K562 (cell line): ENCODE data around the gene AJAP1. TPM values are rescaled to one million over a fixed set of nuclear protein-coding genes. Genes with fewer than 3 reads are reported as not detected.

ENCODE experiments used
- ATAC-seq: fragments of 200-7000 bp; cut with Tn5 transposase; 3 replicates; pipeline ENCODE4 v1.9.1; 2020; ENCODE audit warnings: moderate library complexity
- BruUV-seq: library from RNA; stranded (reverse); fragments of 400-500 nt; replicated peaks from 2 replicates; lab custom pipeline; 2021; lab: Mats Ljungman, UMichigan
- CTCF ChIA-PET: fragments of 300-600 bp; formaldehyde crosslinking; extraction: SDS; loops from one replicate; lab custom pipeline; 2021; ENCODE audit warnings: low intra/inter-chr PET ratio; lab: Yijun Ruan, JAX
- POLR2A ChIA-PET: fragments of 300-600, 350-650 bp; sonication (Branson Sonifier 250); formaldehyde crosslinking; extraction: SDS; loops from one replicate; lab custom pipeline; 2021; ENCODE audit warnings: antibody characterized with exemption, inconsistent platforms; lab: Yijun Ruan, JAX
- DNase-seq, 4 experiments: peaks; one replicate each; pipeline versions ENCODE4 v3.0.0 to v3.0.0-alpha.2; 2011 to 2018; ENCODE audit warnings: low spot score in 3 of 4, mixed read lengths in 3 of 4; ENCODE audit errors: extremely low read depth in 1 of 4
- FAIRE-seq: peaks from 2 replicates; lab custom pipeline; 2011; peaks lifted over from hg19 to GRCh38; lab: Jason Lieb, UNC
- H2AFZ ChIP-seq: 2 replicates; pipeline ENCODE4 v1.6.0; 2011; ENCODE audit warnings: low read depth, low read length, control low read depth, inconsistent platforms
- H3K27ac ChIP-seq: fragments of 200-600 bp; 3 replicates; pipeline ENCODE4 v1.8.0; 2011; ENCODE audit warnings: low read depth, mild to moderate bottlenecking, control low read depth, inconsistent platforms, low read length, moderate library complexity, mixed read lengths; ENCODE audit errors: extremely low read depth
- H3K27me3 ChIP-seq, 2 experiments: fragments of 300-600 bp in 1 of 2; 2 replicates in 1 of 2; 3 replicates in 1 of 2; pipeline versions ENCODE4 v1.6.0 to v1.8.0; 2011; ENCODE audit warnings: inconsistent platforms in 2 of 2, low read length in 2 of 2, mild to moderate bottlenecking in 1 of 2, mixed read lengths in 1 of 2, moderate library complexity in 1 of 2; ENCODE audit not compliant: control insufficient read depth in 2 of 2, insufficient read depth in 2 of 2
- H3K36me3 ChIP-seq: fragments of 300-600 bp; 3 replicates; pipeline ENCODE4 v1.8.0; 2011; ENCODE audit warnings: mild to moderate bottlenecking, low read length, inconsistent platforms; ENCODE audit not compliant: control insufficient read depth, insufficient read depth
- H3K4me1 ChIP-seq, 2 experiments: fragments of 200-600 bp in 1 of 2; replicated peaks in 1 of 2; 2 replicates in 1 of 2; 3 replicates in 1 of 2; pipeline versions ENCODE4 v1.5.1 to v1.8.0; 2011; ENCODE audit warnings: inconsistent platforms in 2 of 2, low read length in 2 of 2, mild to moderate bottlenecking in 1 of 2, mixed read lengths in 1 of 2, moderate library complexity in 1 of 2; ENCODE audit not compliant: control insufficient read depth in 2 of 2, insufficient read depth in 2 of 2
- H3K4me2 ChIP-seq: 2 replicates; pipeline ENCODE4 v1.6.1; 2011; ENCODE audit warnings: low read length, control low read depth, inconsistent platforms, mixed read lengths; ENCODE audit not compliant: insufficient read depth
- H3K4me3 ChIP-seq: fragments of 200-600 bp; sonication (generic), shearing (Covaris generic); 2 replicates; pipeline ENCODE4 v1.5.1; 2016; ENCODE audit warnings: control low read depth, inconsistent platforms
- H3K79me2 ChIP-seq: fragments of 200-600 bp; 3 replicates; pipeline ENCODE4 v1.8.0; 2011; ENCODE audit warnings: low read length, inconsistent platforms; ENCODE audit not compliant: control insufficient read depth, insufficient read depth
- H3K9ac ChIP-seq, 2 experiments: 2 replicates each; pipeline versions ENCODE4 v1.6.0 to v1.6.1; 2011; ENCODE audit warnings: low read depth in 2 of 2, low read length in 2 of 2, control low read depth in 1 of 2, inconsistent platforms in 1 of 2, mild to moderate bottlenecking in 1 of 2, mixed read lengths in 1 of 2; ENCODE audit not compliant: insufficient read depth in 1 of 2
- H3K9me1 ChIP-seq: one replicate; pipeline ENCODE4 v1.6.0; 2011; ENCODE audit warnings: inconsistent platforms, mild to moderate bottlenecking, low read length, moderate library complexity; ENCODE audit not compliant: control insufficient read depth, insufficient read depth
- H3K9me3 ChIP-seq: replicated peaks from 2 replicates; pipeline ENCODE4 v1.5.1; 2011; ENCODE audit warnings: low read depth, low read length, inconsistent platforms; ENCODE audit not compliant: control insufficient read depth, insufficient read depth
- H4K20me1 ChIP-seq: replicated peaks from 2 replicates; pipeline ENCODE4 v1.6.1; 2011; ENCODE audit warnings: low read length, inconsistent platforms, mixed read lengths; ENCODE audit not compliant: control insufficient read depth, insufficient read depth
- CBX1 ChIP-seq: sonication (generic); IDR thresholded peaks from 2 replicates; pipeline ENCODE4 v1.6.1; 2016; ENCODE audit warnings: antibody characterized with exemption, low read depth, mild to moderate bottlenecking
- ETV6 ChIP-seq, 3 experiments: fragments of 150-350 bp in 1 of 3; sonication (generic) in 1 of 3; formaldehyde crosslinking in 1 of 3; IDR thresholded peaks; 2 replicates each; pipeline versions ENCODE4 v1.6.1 to v1.8.0; 2014 to 2022; ENCODE audit warnings: borderline replicate concordance in 2 of 3, low read depth in 2 of 3, antibody characterized with exemption in 1 of 3, low read length in 1 of 3, mild to moderate bottlenecking in 1 of 3, missing genetic modification reagents in 1 of 3
- KDM5B ChIP-seq: fragments of 200-600 bp; sonication (generic); IDR thresholded peaks from 2 replicates; pipeline ENCODE4 v1.6.1; 2012; ENCODE audit warnings: low read depth, mild to moderate bottlenecking, moderate library complexity, low read length, control low read depth, inconsistent platforms; ENCODE audit not compliant: insufficient replicate concordance
- MYBL2 ChIP-seq, 2 experiments: fragments of 450-650 bp in 1 of 2; sonication (generic) in 1 of 2; formaldehyde crosslinking in 1 of 2; IDR thresholded peaks; 2 replicates each; pipeline versions ENCODE4 v1.6.1 to v1.8.1; 2017 to 2022; ENCODE audit warnings: borderline replicate concordance in 1 of 2, inconsistent platforms in 1 of 2, low read depth in 1 of 2, mild to moderate bottlenecking in 1 of 2, missing genetic modification reagents in 1 of 2, moderate library complexity in 1 of 2
- SREBF1 ChIP-seq: fragments of 150-350 bp; IDR thresholded peaks from 2 replicates; pipeline ENCODE4 v1.6.1; 2014; ENCODE audit warnings: antibody characterized with exemption, low read depth, low read length, borderline replicate concordance
- XRCC4 ChIP-seq: IDR thresholded peaks from one replicate; pipeline ENCODE4 v1.6.1; 2011; ENCODE audit not compliant: insufficient read depth, insufficient read length; ENCODE audit errors: extremely low read depth
- ZNF583 ChIP-seq: fragments of 250-450 bp; sonication (Bioruptor Pico); IDR thresholded peaks from 2 replicates; pipeline ENCODE4 v1.4.0; 2020
- WGBS: fragments of 100-300 bp; shearing (Covaris generic); methylation state at CpG from one replicate; pipeline ENCODE4 v1.1.6; 2016; ENCODE audit warnings: low coverage, mixed read lengths; ENCODE audit not compliant: insufficient coverage; ENCODE audit errors: missing lambda C conversion rate; 5-methylcytosine and 5-hydroxymethylcytosine counted together
- in situ Hi-C: fragments of 300-500 bp; cut with MboI; formaldehyde crosslinking; loops from 4 replicates; pipeline ENCODE4 v1.15.0; 2018; ENCODE audit warnings: inconsistent platforms, mixed read lengths
- intact Hi-C: fragments of 100-400 bp; cut with micrococcal nuclease; formaldehyde crosslinking; loops from 2 replicates; pipeline ENCODE4 v1.14.2; 2022
- polyA plus RNA-seq, 8 experiments: library from polyadenylated mRNA; depleted of rRNA in 4 of 8; stranded (reverse) in 5 of 8; unstranded in 3 of 8; fragments of >200 nt; fragmentation: Nextera tagmentation in 2 of 8; fragmentation: Illumina TruSeq in 1 of 8; extraction: Ambion mirVana in 2 of 8; extraction: Trizol in 1 of 8; gene quantifications; 2 replicates each; pipeline versions ENCODE4 v1.2.1 to v1.2.3, GENCODE V29; 2011 to 2014; ENCODE audit warnings: inconsistent platforms in 1 of 8, missing spikeins in 1 of 8
- total RNA-seq, 7 experiments: library from RNA; depleted of rRNA in 6 of 7; stranded (reverse); fragments of >200 nt in 6 of 7; fragmentation: Illumina TruSeq in 2 of 7; extraction: Trizol in 2 of 7; gene quantifications; 2 replicates each; pipeline versions ENCODE4 v1.2.1 to v1.2.3, GENCODE V29; 2011 to 2021; ENCODE audit warnings: low replicate concordance in 1 of 7
- TF ChIP-seq, protein P1 (sequence below): sonication (generic); formaldehyde crosslinking; IDR thresholded peaks from 2 replicates; pipeline ENCODE4 v1.8.0; 2022; ENCODE audit warnings: missing genetic modification reagents, mild to moderate bottlenecking, borderline replicate concordance

Gene AJAP1
- total and polyA plus RNA-seq, 9 of the 15 experiments (the other 6 are each of a cell fraction or from before 2014, with no cell fraction given), result not detected

DNA sequence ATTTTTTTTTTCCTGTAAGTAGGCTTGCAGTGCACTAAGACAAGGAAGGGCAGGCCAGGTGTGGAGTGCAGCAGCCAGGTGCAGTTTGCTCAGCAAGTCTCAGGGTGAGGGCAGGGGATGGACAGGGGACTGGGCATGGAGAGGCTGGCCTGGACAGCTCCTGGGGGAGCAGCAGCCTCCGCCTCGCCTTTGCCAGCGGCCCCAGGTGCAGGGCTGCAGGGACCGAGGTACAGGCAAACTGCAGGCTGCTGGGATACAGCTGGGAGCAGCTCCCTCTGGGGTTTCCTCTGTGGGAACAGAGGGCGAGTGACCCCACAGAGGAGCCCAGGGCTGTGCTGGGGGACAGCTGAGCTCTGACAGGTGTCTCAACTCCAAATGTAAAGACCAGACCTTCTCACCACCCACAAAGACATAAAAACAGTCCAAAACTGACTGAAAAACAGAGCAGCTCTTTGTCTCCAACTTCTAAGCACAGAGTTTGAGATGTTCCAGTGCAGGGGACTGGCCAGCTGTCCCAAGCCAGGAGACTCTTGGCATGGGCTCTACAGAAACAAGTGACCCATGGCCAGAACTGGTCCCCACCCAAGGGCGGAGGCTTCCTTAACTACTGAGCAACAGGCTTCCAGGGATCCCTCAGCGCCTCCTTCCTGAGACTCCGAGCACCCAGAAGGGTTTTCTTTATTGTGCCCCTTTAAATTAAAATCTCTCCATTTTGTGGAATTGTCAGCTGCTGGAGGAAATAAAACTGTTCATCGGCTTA, 27.7 kb upstream of the AJAP1 start:
- H3K27me3 ChIP-seq, result peaks cover 6 to 18% of the 10 kb centered on the region in 2 experiments
- DNase-seq (no peak), ATAC-seq (no peak), FAIRE-seq (no peak)
- WGBS, result 2% methylated on average over 9 of the region's 9 CpGs
- H3K36me3 ChIP-seq, result no peaks in the 10 kb centered on the region
- H4K20me1 ChIP-seq, result no peaks in the 10 kb centered on the region
- H3K4me1 ChIP-seq, result no peaks in the 10 kb centered on the region
- H3K4me3 ChIP-seq, result no peak overlapping the region
- in situ Hi-C loops (no loop called here), intact Hi-C loops (no loop called here)
- no TSS peak for BruUV-seq
- no peak overlapping the region for H2AFZ ChIP-seq
- no peak overlapping the region for H3K9ac ChIP-seq
- CTCF ChIA-PET, result no interaction called here
- no peak overlapping the region for H3K4me2 ChIP-seq
- H3K9me1 ChIP-seq, result no peaks in the 10 kb centered on the region
- no peak overlapping the region for H3K27ac ChIP-seq
- no peaks in the 10 kb centered on the region for H3K9me3 ChIP-seq
- H3K79me2 ChIP-seq, result no peaks in the 10 kb centered on the region
- TF ChIP-seq XRCC4 (no peak), KDM5B (no peak), ETV6 (IDR thresholded peaks at IDR 0.05; ENCODE audit: borderline replicate concordance in 1 of 2, low read depth in 2 of 2, low read length in 1 of 2) (no peak), ETV6 (CRISPR knock-in tag; IDR thresholded peaks at IDR 0.05; ENCODE audit: borderline replicate concordance) (no peak), SREBF1 (no peak), ZNF583 (CRISPR knock-in tag) (no peak), MYBL2 (IDR thresholded peaks at IDR 0.05; ENCODE audit: low read depth) (no peak), MYBL2 (CRISPR knock-in tag; IDR thresholded peaks at IDR 0.05; ENCODE audit: borderline replicate concordance) (no peak), CBX1 (no peak)
- TF ChIP-seq, protein P1, sequence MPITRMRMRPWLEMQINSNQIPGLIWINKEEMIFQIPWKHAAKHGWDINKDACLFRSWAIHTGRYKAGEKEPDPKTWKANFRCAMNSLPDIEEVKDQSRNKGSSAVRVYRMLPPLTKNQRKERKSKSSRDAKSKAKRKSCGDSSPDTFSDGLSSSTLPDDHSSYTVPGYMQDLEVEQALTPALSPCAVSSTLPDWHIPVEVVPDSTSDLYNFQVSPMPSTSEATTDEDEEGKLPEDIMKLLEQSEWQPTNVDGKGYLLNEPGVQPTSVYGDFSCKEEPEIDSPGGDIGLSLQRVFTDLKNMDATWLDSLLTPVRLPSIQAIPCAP (CRISPR knock-in tag), result no peak
- POLR2A ChIA-PET, result no interaction called here
